ENCODE results near the gene SMARCD1.

SMARCD1 gene

GRCh38 chr12:50105913-50106450 is 20.8 kb downstream of the SMARCD1 start:
- DNase-seq (ENCODE audit: insufficient read length, low spot score), result no peak
- no peak for FAIRE-seq
- no peak for TF ChIP-seq POLR2AphosphoS5 (IDR thresholded peaks at IDR 0.05; ENCODE audit: low read depth, low read length)
- no peak for TF ChIP-seq PAX5 (IDR thresholded peaks at IDR 0.05; ENCODE audit: insufficient read depth, low read length, severe bottlenecking)
- no peak for TF ChIP-seq TAF1 (IDR thresholded peaks at IDR 0.05; ENCODE audit: low read depth, low read length)
- TF ChIP-seq POU2F2 (IDR thresholded peaks at IDR 0.05; ENCODE audit: low read depth, low read length), result no peak
- TF ChIP-seq POLR2A (IDR thresholded peaks at IDR 0.05; ENCODE audit: low read depth, low read length), result no peak
- TF ChIP-seq SPI1 (IDR thresholded peaks at IDR 0.05; ENCODE audit: low read depth, low read length), result no peak

DNA sequence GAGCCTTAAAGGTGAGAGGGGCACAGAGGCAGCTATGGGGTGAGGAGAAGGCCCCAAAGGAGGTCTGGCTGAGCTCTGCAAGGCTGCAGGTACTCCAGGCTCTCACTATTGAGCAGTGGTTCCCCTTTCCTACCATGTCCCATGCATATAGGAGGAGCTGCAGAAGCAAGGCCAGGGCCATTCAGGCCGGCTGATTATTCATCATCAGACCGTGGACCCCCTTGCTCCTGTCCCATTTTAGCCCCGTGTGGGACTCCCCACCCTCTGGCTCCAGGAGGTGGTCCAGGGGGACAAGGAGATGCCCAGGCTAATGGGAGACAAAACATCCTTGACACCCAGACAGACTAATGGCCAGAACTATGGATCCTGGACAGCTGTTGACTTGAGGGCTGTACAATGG is 21.8 kb downstream of the SMARCD1 start:
- TF ChIP-seq PAX5 (IDR thresholded peaks at IDR 0.05; ENCODE audit: insufficient read depth, low read length, severe bottlenecking) (no peak), POU2F2 (IDR thresholded peaks at IDR 0.05; ENCODE audit: low read depth, low read length) (no peak), POLR2A (IDR thresholded peaks at IDR 0.05; ENCODE audit: low read depth, low read length) (no peak), SPI1 (IDR thresholded peaks at IDR 0.05; ENCODE audit: low read depth, low read length) (no peak), POLR2AphosphoS5 (IDR thresholded peaks at IDR 0.05; ENCODE audit: low read depth, low read length) (no peak), TAF1 (IDR thresholded peaks at IDR 0.05; ENCODE audit: low read depth, low read length) (no peak)
- FAIRE-seq, result no peak

GRCh38 chr12:50107416-50108268 is 22.5 kb downstream of the SMARCD1 start:
- no peak for FAIRE-seq
- no peak for TF ChIP-seq POU2F2 (IDR thresholded peaks at IDR 0.05; ENCODE audit: low read depth, low read length)
- no peak for TF ChIP-seq TAF1 (IDR thresholded peaks at IDR 0.05; ENCODE audit: low read depth, low read length)
- no peak for TF ChIP-seq SPI1 (IDR thresholded peaks at IDR 0.05; ENCODE audit: low read depth, low read length)
- TF ChIP-seq POLR2AphosphoS5 (IDR thresholded peaks at IDR 0.05; ENCODE audit: low read depth, low read length), result no peak
- no peak for TF ChIP-seq PAX5 (IDR thresholded peaks at IDR 0.05; ENCODE audit: insufficient read depth, low read length, severe bottlenecking)
- TF ChIP-seq POLR2A (IDR thresholded peaks at IDR 0.05; ENCODE audit: low read depth, low read length), result no peak

More for the DNA sequence above, 21.8 kb downstream of the SMARCD1 start:
- DNase-seq (ENCODE audit: insufficient read length, low spot score), result no peak

DNA sequence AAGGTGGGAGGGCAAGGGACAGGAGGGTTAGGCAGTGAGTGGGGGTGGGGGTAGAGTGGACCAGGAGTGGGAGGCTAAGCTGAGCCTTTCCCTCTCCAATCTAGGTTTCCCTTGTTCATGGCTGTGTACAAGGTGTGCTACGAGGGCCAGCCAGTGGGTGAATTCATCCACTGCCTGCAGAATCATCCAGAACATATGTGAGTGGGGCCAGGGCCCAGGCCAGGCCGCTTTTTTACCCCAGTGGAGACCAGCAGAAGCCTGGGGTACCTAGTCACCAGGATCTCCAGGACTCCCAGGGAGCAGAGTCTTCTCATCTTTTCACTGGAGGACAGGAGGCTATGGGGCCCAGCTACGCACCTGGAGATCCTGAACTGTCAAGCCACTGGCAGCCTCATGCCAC is 24.2 kb downstream of the SMARCD1 start:
- FAIRE-seq (no peak), DNase-seq (ENCODE audit: insufficient read length, low spot score) (no peak)
- no peak for TF ChIP-seq POU2F2 (IDR thresholded peaks at IDR 0.05; ENCODE audit: low read depth, low read length)
- no peak for TF ChIP-seq PAX5 (IDR thresholded peaks at IDR 0.05; ENCODE audit: insufficient read depth, low read length, severe bottlenecking)
- TF ChIP-seq TAF1 (IDR thresholded peaks at IDR 0.05; ENCODE audit: low read depth, low read length), result no peak
- no peak for TF ChIP-seq SPI1 (IDR thresholded peaks at IDR 0.05; ENCODE audit: low read depth, low read length)
- TF ChIP-seq POLR2AphosphoS5 (IDR thresholded peaks at IDR 0.05; ENCODE audit: low read depth, low read length), result no peak
- TF ChIP-seq POLR2A (IDR thresholded peaks at IDR 0.05; ENCODE audit: low read depth, low read length), result no peak

More at GRCh38 chr12:50107416-50108268, 22.5 kb downstream of the SMARCD1 start:
- no peak for DNase-seq (ENCODE audit: insufficient read length, low spot score)

GRCh38 chr12:50110127-50110761 is 25.1 kb downstream of the SMARCD1 start:
- FAIRE-seq, result peak; percentile 67
- no peak for DNase-seq (ENCODE audit: insufficient read length, low spot score)
- no peak for TF ChIP-seq POLR2A (IDR thresholded peaks at IDR 0.05; ENCODE audit: low read depth, low read length)
- no peak for TF ChIP-seq TAF1 (IDR thresholded peaks at IDR 0.05; ENCODE audit: low read depth, low read length)
- no peak for TF ChIP-seq POU2F2 (IDR thresholded peaks at IDR 0.05; ENCODE audit: low read depth, low read length)
- no peak for TF ChIP-seq POLR2AphosphoS5 (IDR thresholded peaks at IDR 0.05; ENCODE audit: low read depth, low read length)
- TF ChIP-seq SPI1 (IDR thresholded peaks at IDR 0.05; ENCODE audit: low read depth, low read length), result no peak
- TF ChIP-seq PAX5 (IDR thresholded peaks at IDR 0.05; ENCODE audit: insufficient read depth, low read length, severe bottlenecking), result no peak

DNA sequence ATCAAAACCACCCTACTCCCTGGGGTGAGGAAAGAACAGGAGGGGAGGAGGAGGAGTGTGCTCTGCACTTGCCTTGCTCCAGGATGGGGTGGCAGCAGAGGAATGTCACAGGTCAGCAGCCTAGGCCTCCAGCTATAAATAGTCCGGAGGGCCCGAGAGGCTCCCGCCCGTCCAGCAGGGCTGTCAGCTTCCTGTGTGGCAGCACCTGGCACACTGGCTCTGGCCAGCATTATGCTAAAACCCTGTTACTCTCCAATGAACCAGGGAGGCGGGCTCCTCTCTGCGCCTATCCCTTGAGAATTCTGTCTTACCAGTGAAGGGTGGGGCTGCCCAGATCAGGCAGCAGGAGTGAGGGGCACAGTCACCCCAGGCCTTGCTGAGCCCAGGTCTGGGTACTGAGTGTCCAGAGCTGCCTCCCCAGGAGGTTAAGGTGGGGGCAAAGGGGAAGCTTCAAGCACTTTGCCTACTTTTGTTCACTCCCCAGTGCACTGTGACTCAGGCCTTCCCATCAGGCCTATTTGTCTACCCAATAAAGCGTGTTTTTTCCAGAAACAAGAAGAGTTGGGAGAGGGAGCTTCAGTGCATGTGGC is 25.7 kb downstream of the SMARCD1 start:
- TF ChIP-seq POU2F2 (IDR thresholded peaks at IDR 0.05; ENCODE audit: low read depth, low read length), result no peak
- no peak for TF ChIP-seq POLR2A (IDR thresholded peaks at IDR 0.05; ENCODE audit: low read depth, low read length)
- TF ChIP-seq PAX5 (IDR thresholded peaks at IDR 0.05; ENCODE audit: insufficient read depth, low read length, severe bottlenecking), result no peak
- no peak for TF ChIP-seq POLR2AphosphoS5 (IDR thresholded peaks at IDR 0.05; ENCODE audit: low read depth, low read length)
- TF ChIP-seq TAF1 (IDR thresholded peaks at IDR 0.05; ENCODE audit: low read depth, low read length), result no peak
- TF ChIP-seq SPI1 (IDR thresholded peaks at IDR 0.05; ENCODE audit: low read depth, low read length), result no peak
- FAIRE-seq (no peak), DNase-seq (ENCODE audit: insufficient read length, low spot score) (no peak)

- DNase-seq (ENCODE audit: insufficient read length, low spot score) (no peak), FAIRE-seq (no peak)
- TF ChIP-seq SPI1 (IDR thresholded peaks at IDR 0.05; ENCODE audit: low read depth, low read length) (no peak), POU2F2 (IDR thresholded peaks at IDR 0.05; ENCODE audit: low read depth, low read length) (no peak), TAF1 (IDR thresholded peaks at IDR 0.05; ENCODE audit: low read depth, low read length) (no peak), POLR2A (IDR thresholded peaks at IDR 0.05; ENCODE audit: low read depth, low read length) (no peak), POLR2AphosphoS5 (IDR thresholded peaks at IDR 0.05; ENCODE audit: low read depth, low read length) (no peak), PAX5 (IDR thresholded peaks at IDR 0.05; ENCODE audit: insufficient read depth, low read length, severe bottlenecking) (no peak)
These were observed 26.2 kb downstream of the SMARCD1 start for GRCh38 chr12:50111395-50111692.

DNA sequence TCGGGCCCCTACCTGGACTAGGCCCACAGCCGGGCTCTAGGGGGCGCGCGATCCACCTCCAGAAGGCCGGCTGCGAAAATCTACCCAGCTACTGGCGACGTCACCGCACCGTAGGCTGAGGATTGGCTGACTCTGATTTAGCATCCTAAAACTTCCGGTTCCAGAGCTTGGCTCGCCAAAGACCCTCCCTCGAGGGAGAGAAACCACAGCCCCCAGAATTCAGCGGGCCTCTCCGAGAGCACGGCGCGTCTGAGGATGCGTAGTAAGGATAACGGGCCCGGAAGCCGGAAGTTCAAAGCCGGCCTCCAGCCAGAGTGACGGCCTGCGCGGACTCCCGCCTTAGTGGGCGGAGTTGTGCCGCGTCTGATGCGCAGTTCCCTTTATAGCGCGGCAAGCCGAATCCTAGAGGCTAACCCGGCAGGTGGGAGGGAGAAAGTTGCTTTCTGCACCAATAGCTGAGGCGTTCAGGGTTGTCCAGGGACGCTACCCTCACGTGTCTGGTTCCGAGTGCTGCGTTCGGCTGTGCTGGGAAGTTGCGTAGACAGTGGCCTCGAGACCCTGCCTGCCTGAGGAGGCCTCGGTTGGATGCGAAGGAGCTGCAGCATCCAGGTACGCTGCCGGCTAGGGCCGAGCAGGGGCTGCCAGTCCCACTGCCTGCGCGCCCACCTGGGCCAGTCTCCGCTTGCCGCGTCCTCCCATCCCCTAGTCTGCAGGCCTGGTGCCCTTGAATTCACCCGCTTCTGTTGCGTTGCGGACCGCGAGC is 26.7 kb downstream of the SMARCD1 start, which contains the start of gene COX14:
Gene COX14 (plus strand): TSS at position 544 of the 763 bp plus-strand sequence. CDS start 7,808 bp downstream, outside the sequence.
- FAIRE-seq (peak; percentile 99), DNase-seq (ENCODE audit: insufficient read length, low spot score) (peak; percentile 94)
- no peak for TF ChIP-seq PAX5 (IDR thresholded peaks at IDR 0.05; ENCODE audit: insufficient read depth, low read length, severe bottlenecking)
- peak; percentile 83 for TF ChIP-seq SPI1 (IDR thresholded peaks at IDR 0.05; ENCODE audit: low read depth, low read length)
- peak; percentile 96 for TF ChIP-seq TAF1 (IDR thresholded peaks at IDR 0.05; ENCODE audit: low read depth, low read length)
- TF ChIP-seq POLR2A (IDR thresholded peaks at IDR 0.05; ENCODE audit: low read depth, low read length), result peak; percentile 98
- peak; percentile 12; the same call in 1 of the 2 replicates for TF ChIP-seq POU2F2 (IDR thresholded peaks at IDR 0.05; ENCODE audit: low read depth, low read length)
- peak; percentile 98 for TF ChIP-seq POLR2AphosphoS5 (IDR thresholded peaks at IDR 0.05; ENCODE audit: low read depth, low read length)
